ENCODE measurements around the gene C9orf152. TPM values are rescaled to one million over a fixed set of nuclear protein-coding genes. Genes with fewer than 3 reads are reported as not detected.

C9orf152 gene
- total RNA-seq, 1 experiment from 2014 or later, result not detected

DNA sequence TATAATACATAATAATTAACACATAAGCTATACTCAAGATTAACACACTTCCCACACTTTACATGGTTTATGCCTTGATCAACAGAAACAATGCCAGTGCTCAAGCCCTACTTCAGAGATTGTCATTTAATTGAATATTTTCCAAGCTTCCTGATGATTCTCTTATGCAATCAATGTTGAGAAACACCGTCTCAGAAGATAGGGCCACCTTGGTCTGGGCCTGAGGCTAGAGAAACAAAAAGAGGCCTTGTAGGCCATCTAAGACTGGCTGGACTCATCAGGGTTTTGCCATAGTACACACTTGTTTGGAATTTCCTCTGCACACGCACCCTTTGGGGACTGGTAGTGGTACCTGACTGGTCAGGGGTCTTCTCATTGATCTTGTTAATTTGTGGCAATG, 16.3 kb downstream of the C9orf152 start:
- intact Hi-C loops (cut with micrococcal nuclease; ENCODE audit: unreplicated experiment), result no loop called here
- CTCF ChIA-PET, result no interaction called here
- TF ChIP-seq EZH2 (IDR thresholded peaks at IDR 0.05; ENCODE audit: borderline replicate concordance, low read depth, low read length, poor library complexity, severe bottlenecking), result no peak
- TF ChIP-seq, protein P1, sequence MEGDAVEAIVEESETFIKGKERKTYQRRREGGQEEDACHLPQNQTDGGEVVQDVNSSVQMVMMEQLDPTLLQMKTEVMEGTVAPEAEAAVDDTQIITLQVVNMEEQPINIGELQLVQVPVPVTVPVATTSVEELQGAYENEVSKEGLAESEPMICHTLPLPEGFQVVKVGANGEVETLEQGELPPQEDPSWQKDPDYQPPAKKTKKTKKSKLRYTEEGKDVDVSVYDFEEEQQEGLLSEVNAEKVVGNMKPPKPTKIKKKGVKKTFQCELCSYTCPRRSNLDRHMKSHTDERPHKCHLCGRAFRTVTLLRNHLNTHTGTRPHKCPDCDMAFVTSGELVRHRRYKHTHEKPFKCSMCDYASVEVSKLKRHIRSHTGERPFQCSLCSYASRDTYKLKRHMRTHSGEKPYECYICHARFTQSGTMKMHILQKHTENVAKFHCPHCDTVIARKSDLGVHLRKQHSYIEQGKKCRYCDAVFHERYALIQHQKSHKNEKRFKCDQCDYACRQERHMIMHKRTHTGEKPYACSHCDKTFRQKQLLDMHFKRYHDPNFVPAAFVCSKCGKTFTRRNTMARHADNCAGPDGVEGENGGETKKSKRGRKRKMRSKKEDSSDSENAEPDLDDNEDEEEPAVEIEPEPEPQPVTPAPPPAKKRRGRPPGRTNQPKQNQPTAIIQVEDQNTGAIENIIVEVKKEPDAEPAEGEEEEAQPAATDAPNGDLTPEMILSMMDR (conservative IDR thresholded peaks at IDR 0.05; ENCODE audit: low read depth, low read length), result no peak
- Histone ChIP-seq H3K9me3 (ENCODE audit: low read depth, low read length, poor library complexity, severe bottlenecking) (no peaks in the 10 kb centered on the region), H3K36me3 (ENCODE audit: insufficient read depth, low read length, poor library complexity, severe bottlenecking) (no peaks in the 10 kb centered on the region), H3K27me3 (replicated peaks; ENCODE audit: insufficient read depth, low read depth, low read length, poor library complexity) (no peaks in the 10 kb centered on the region), H3K4me1 (ENCODE audit: insufficient read depth, low read length, poor library complexity, severe bottlenecking) (no peaks in the 10 kb centered on the region), H3K4me3 (ENCODE audit: low read depth, low read length, poor library complexity, severe bottlenecking) (no peak overlapping the region), H3K27ac (ENCODE audit: low read depth, low read length, poor library complexity, severe bottlenecking) (no peak overlapping the region)
- BruUV-seq (replicated peaks), result no TSS peak
- POLR2A ChIA-PET (ENCODE audit: low non-redundant PET), result no interaction called here
- DNase-seq (ENCODE audit: low spot score), result no peak

DNA sequence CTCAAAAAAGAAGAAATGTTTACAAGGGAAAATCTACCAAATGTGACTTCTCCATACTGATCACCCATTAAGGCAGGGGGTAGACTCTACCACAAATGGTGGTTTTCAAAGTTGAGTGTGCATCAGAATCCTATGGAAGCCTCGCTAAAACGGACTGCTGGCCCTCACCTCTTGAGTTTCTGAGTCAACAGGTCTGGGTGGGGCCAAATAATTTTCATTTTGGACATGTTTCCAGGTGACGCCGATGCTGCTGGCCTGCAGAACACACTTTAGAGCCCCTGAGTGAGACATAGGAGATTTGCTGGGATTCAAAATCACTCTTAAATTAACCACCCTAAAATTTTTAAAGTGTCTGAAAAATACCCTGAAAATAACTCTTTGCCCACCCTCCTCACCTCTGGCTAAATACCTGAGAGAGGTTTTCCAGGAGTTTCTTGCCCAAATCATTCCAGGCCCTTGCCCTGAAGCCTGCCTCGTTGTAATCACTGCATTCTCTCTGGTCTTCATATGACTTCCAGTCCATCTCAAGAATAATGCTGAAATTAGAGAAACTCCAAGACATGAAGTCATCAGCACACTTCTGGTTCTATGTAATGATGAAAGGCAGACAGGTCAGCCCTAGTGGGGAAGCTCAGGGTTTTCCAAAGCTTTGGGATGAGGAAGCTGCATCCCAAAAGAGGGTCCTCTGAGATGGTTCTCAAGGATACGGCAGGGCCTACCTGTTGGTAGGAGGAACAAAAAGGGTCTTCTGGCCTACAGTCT, 18.2 kb downstream of the C9orf152 start:
- intact Hi-C loops (cut with micrococcal nuclease; ENCODE audit: unreplicated experiment), result no loop called here
- no TSS peak for BruUV-seq (replicated peaks)
- ChIA-PET POLR2A (ENCODE audit: low non-redundant PET) (no interaction called here), CTCF (interaction anchor here (0.6 kb wide), 1 partner anchor 1421 kb away, joined by 4 read pairs; no protein-coding TSS in a partner anchor)
- H3K4me1 ChIP-seq (ENCODE audit: insufficient read depth, low read length, poor library complexity, severe bottlenecking), result no peaks in the 10 kb centered on the region
- TF ChIP-seq EZH2 (IDR thresholded peaks at IDR 0.05; ENCODE audit: borderline replicate concordance, low read depth, low read length, poor library complexity, severe bottlenecking), result no peak
- TF ChIP-seq, protein P1 (conservative IDR thresholded peaks at IDR 0.05; ENCODE audit: low read depth, low read length), result no peak
- DNase-seq (ENCODE audit: low spot score), result no peak
- H3K4me3 ChIP-seq (ENCODE audit: low read depth, low read length, poor library complexity, severe bottlenecking), result no peak overlapping the region
- no peaks in the 10 kb centered on the region for H3K9me3 ChIP-seq (ENCODE audit: low read depth, low read length, poor library complexity, severe bottlenecking)
- H3K36me3 ChIP-seq (ENCODE audit: insufficient read depth, low read length, poor library complexity, severe bottlenecking), result no peaks in the 10 kb centered on the region
- H3K27me3 ChIP-seq (replicated peaks; ENCODE audit: insufficient read depth, low read depth, low read length, poor library complexity), result no peaks in the 10 kb centered on the region
- no peak overlapping the region for H3K27ac ChIP-seq (ENCODE audit: low read depth, low read length, poor library complexity, severe bottlenecking)

DNA sequence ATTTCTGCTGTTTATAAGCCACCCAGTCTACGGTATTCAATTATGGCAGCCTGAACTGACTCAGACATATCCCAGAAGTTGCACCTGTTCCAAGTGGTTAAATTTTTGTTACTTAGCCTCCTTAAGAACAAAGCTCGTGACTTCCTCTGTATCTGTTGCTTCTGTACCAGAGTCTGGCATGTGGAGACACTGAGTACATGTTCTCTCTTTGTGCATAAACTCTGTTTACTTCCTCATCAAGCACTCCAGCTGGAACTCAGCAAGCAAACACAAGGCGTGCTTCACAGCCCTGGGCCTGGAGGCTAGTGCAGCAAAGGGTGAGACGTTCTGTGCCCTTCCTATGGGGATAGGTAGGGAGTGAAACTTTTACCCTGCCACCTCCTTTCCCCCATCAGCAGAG, 19.0 kb downstream of the C9orf152 start:
- no peak overlapping the region for H3K4me3 ChIP-seq (ENCODE audit: low read depth, low read length, poor library complexity, severe bottlenecking)
- H3K36me3 ChIP-seq (ENCODE audit: insufficient read depth, low read length, poor library complexity, severe bottlenecking), result no peaks in the 10 kb centered on the region
- no TSS peak for BruUV-seq (replicated peaks)
- no peak overlapping the region for H3K27ac ChIP-seq (ENCODE audit: low read depth, low read length, poor library complexity, severe bottlenecking)
- H3K27me3 ChIP-seq (replicated peaks; ENCODE audit: insufficient read depth, low read depth, low read length, poor library complexity), result no peaks in the 10 kb centered on the region
- POLR2A ChIA-PET (ENCODE audit: low non-redundant PET), result no interaction called here
- H3K9me3 ChIP-seq (ENCODE audit: low read depth, low read length, poor library complexity, severe bottlenecking), result no peaks in the 10 kb centered on the region
- TF ChIP-seq, protein P1 (conservative IDR thresholded peaks at IDR 0.05; ENCODE audit: low read depth, low read length), result no peak
- TF ChIP-seq EZH2 (IDR thresholded peaks at IDR 0.05; ENCODE audit: borderline replicate concordance, low read depth, low read length, poor library complexity, severe bottlenecking), result no peak
- no peaks in the 10 kb centered on the region for H3K4me1 ChIP-seq (ENCODE audit: insufficient read depth, low read length, poor library complexity, severe bottlenecking)
- intact Hi-C loops (cut with micrococcal nuclease; ENCODE audit: unreplicated experiment), result no loop called here
- CTCF ChIA-PET, result interaction anchor here (0.6 kb wide), 1 partner anchor 1421 kb away, joined by 4 read pairs; no protein-coding TSS in a partner anchor
- DNase-seq (ENCODE audit: low spot score), result no peak

All from A673 (cell line).